K562 (cell line): Measurements from ENCODE around the gene PTPN1. TPM values are rescaled to one million over a fixed set of nuclear protein-coding genes. Genes with fewer than 3 reads are reported as not detected.

ENCODE experiments used
- ARHGAP35 ChIP-seq: fragments of 450-650 bp; IDR thresholded peaks from 2 replicates; pipeline ENCODE4 v1.6.1; 2018; ENCODE audit not compliant: partially characterized antibody
- BCOR ChIP-seq: fragments of 450-650 bp; IDR thresholded peaks from 2 replicates; pipeline ENCODE4 v1.6.1; 2016
- BMI1 ChIP-seq: fragments of 150-350 bp; IDR thresholded peaks from 2 replicates; pipeline ENCODE4 v1.6.1; 2014; ENCODE audit warnings: low read length
- CEBPB ChIP-seq: fragments of 450-650 bp; IDR thresholded peaks from 2 replicates; pipeline ENCODE4 v1.6.1; 2016; ENCODE audit warnings: missing genetic modification characterization, missing compliant biosample characterization
- DNMT1 ChIP-seq: fragments of 450-650 bp; IDR thresholded peaks from 2 replicates; pipeline ENCODE4 v1.6.1; 2016; ENCODE audit warnings: antibody characterized with exemption, mild to moderate bottlenecking
- ELF2 ChIP-seq: fragments of 250-450 bp; sonication (Bioruptor Pico); IDR thresholded peaks from 2 replicates; pipeline ENCODE4 v1.5.0; 2021; ENCODE audit warnings: mild to moderate bottlenecking
- HDAC3 ChIP-seq: fragments of 450-650 bp; IDR thresholded peaks from 2 replicates; pipeline ENCODE4 v1.6.1; 2018; ENCODE audit warnings: borderline replicate concordance, mild to moderate bottlenecking, moderate library complexity; ENCODE audit not compliant: partially characterized antibody
- ILF3 ChIP-seq: fragments of 450-650 bp; IDR thresholded peaks from 2 replicates; pipeline ENCODE4 v1.6.1; 2018; ENCODE audit warnings: antibody characterized with exemption, mild to moderate bottlenecking, moderate library complexity, borderline replicate concordance
- KLF13 ChIP-seq: fragments of 450-650 bp; IDR thresholded peaks from 2 replicates; pipeline ENCODE4 v1.6.1; 2016; ENCODE audit warnings: missing genetic modification characterization, low read depth, mild to moderate bottlenecking, missing compliant biosample characterization, moderate library complexity, borderline replicate concordance
- POLR2G ChIP-seq: fragments of 200-400 bp; formaldehyde crosslinking; IDR thresholded peaks from 2 replicates; pipeline ENCODE4 v1.6.1; 2017; ENCODE audit warnings: low read depth, mild to moderate bottlenecking, antibody characterized with exemption, low read length, moderate library complexity
- RBM22 ChIP-seq: fragments of 200-400 bp; formaldehyde crosslinking; IDR thresholded peaks from 2 replicates; pipeline ENCODE4 v1.6.1; 2018; ENCODE audit warnings: low read length, low read depth; ENCODE audit not compliant: poor library complexity, severe bottlenecking
- RBM39 ChIP-seq: fragments of 200-400 bp; formaldehyde crosslinking; optimal IDR thresholded peaks from 2 replicates; pipeline ENCODE3; 2018; ENCODE audit warnings: low read depth, low read length
- SAFB2 ChIP-seq: fragments of 200-400 bp; formaldehyde crosslinking; IDR thresholded peaks from 2 replicates; pipeline ENCODE4 v1.6.1; 2018; ENCODE audit warnings: borderline replicate concordance, low read length, low read depth, moderate library complexity; ENCODE audit not compliant: severe bottlenecking
- SRSF7 ChIP-seq: fragments of 200-400 bp; formaldehyde crosslinking; optimal IDR thresholded peaks from 2 replicates; pipeline ENCODE3; 2017; ENCODE audit warnings: mild to moderate bottlenecking, low read depth, low read length
- TAF15 ChIP-seq: fragments of 200-400 bp; formaldehyde crosslinking; IDR thresholded peaks from 2 replicates; pipeline ENCODE4 v1.6.1; 2017; ENCODE audit warnings: mild to moderate bottlenecking, low read depth, low read length, moderate library complexity
- TAL1 ChIP-seq: fragments of 450-650 bp; IDR thresholded peaks from 2 replicates; pipeline ENCODE4 v1.6.1; 2016; ENCODE audit warnings: mild to moderate bottlenecking
- ZNF232 ChIP-seq: sonication (generic); formaldehyde crosslinking; IDR thresholded peaks from 2 replicates; pipeline ENCODE4 v1.8.0; 2022; ENCODE audit warnings: mild to moderate bottlenecking, missing genetic modification reagents
- ZNF75A ChIP-seq: fragments of 450-650 bp; formaldehyde crosslinking; IDR thresholded peaks from 2 replicates; pipeline ENCODE4 v1.4.0; 2020; ENCODE audit warnings: mild to moderate bottlenecking
- ZNF764 ChIP-seq: fragments of 250-450 bp; sonication (Bioruptor Pico); IDR thresholded peaks from 2 replicates; pipeline ENCODE4 v1.4.0; 2020; ENCODE audit warnings: low read depth, mild to moderate bottlenecking, moderate library complexity
- ZNF77 ChIP-seq: fragments of 250-450 bp; sonication (Bioruptor Pico); IDR thresholded peaks from 2 replicates; pipeline ENCODE4 v1.5.0; 2020
- polyA plus RNA-seq, 8 experiments: library from polyadenylated mRNA; depleted of rRNA in 4 of 8; stranded (reverse) in 5 of 8; unstranded in 3 of 8; fragments of >200 nt; fragmentation: Nextera tagmentation in 2 of 8; fragmentation: Illumina TruSeq in 1 of 8; extraction: Ambion mirVana in 2 of 8; extraction: Trizol in 1 of 8; gene quantifications; 2 replicates each; pipeline versions ENCODE4 v1.2.1 to v1.2.3, GENCODE V29; 2011 to 2014; ENCODE audit warnings: inconsistent platforms in 1 of 8, missing spikeins in 1 of 8
- total RNA-seq, 7 experiments: library from RNA; depleted of rRNA in 6 of 7; stranded (reverse); fragments of >200 nt in 6 of 7; fragmentation: Illumina TruSeq in 2 of 7; extraction: Trizol in 2 of 7; gene quantifications; 2 replicates each; pipeline versions ENCODE4 v1.2.1 to v1.2.3, GENCODE V29; 2011 to 2021; ENCODE audit warnings: low replicate concordance in 1 of 7
- TF ChIP-seq, protein P1 (sequence below): sonication (generic); formaldehyde crosslinking; IDR thresholded peaks from 2 replicates; pipeline ENCODE4 v1.8.1; 2022; ENCODE audit warnings: missing genetic modification reagents
- TF ChIP-seq, protein P2 (sequence below): fragments of 250-450 bp; sonication (Bioruptor Pico); IDR thresholded peaks from 2 replicates; pipeline ENCODE4 v1.4.0; 2020; ENCODE audit warnings: borderline replicate concordance
- TF ChIP-seq, protein P3 (sequence below), 2 experiments: fragments of 450-650 bp; conservative IDR thresholded peaks; 2 replicates each; pipeline ENCODE4 v1.6.1; 2017; ENCODE audit warnings: mild to moderate bottlenecking in 2 of 2, moderate library complexity in 2 of 2
- TF ChIP-seq, protein P4 (sequence below): fragments of 450-650 bp; IDR thresholded peaks from 2 replicates; pipeline ENCODE4 v1.6.1; 2016; ENCODE audit warnings: borderline replicate concordance

The PTPN1 gene
- total and polyA plus RNA-seq, 9 of the 15 experiments (the other 6 are each of a cell fraction or from before 2014, with no cell fraction given), result 11.0 to 85.3 (median 54.0) TPM

DNA sequence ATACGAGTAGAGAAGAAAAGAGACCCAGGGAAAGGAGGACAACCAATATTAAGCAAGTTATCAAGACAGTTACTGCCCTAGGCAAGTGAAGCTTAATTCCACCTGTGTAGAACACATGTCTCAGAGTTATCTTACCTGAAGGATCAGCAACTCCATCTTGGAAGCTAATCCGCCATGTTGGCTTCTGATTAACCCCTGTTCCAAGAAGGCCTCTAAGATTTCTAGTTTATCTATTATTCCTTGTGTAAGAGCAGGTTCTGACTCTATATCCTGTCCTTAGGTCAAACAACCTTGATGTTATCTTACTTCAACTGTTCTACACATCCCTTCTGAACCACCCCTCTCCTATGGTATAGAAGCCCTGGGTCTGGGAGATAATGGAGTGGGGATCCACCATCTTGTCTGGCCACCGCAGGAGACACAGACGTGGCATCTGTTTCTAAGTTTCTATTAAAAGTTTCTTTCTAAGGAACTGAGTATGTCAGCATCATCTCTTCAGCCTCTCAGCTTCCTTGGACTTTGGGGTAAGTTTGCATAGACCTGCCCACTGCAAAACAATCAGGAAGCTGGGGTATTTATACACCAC lies 27.7 kb upstream of the PTPN1 start (continued):
- TF ChIP-seq ZNF232 (CRISPR knock-in tag) (no peak), CEBPB (tag) (peak; percentile 69), TAF15 (no peak), BCOR (no peak), SRSF7 (no peak), ZNF75A (CRISPR knock-in tag) (no peak), RBM22 (no peak), ZNF77 (CRISPR knock-in tag) (no peak), POLR2G (no peak), SAFB2 (no peak), DNMT1 (no peak), KLF13 (tag) (no peak), ILF3 (no peak), ARHGAP35 (no peak), RBM39 (no peak), TAL1 (peak; percentile 90), ZNF764 (CRISPR knock-in tag) (no peak), ELF2 (no peak), HDAC3 (peak; percentile 80), BMI1 (no peak)
- TF ChIP-seq, protein P1, sequence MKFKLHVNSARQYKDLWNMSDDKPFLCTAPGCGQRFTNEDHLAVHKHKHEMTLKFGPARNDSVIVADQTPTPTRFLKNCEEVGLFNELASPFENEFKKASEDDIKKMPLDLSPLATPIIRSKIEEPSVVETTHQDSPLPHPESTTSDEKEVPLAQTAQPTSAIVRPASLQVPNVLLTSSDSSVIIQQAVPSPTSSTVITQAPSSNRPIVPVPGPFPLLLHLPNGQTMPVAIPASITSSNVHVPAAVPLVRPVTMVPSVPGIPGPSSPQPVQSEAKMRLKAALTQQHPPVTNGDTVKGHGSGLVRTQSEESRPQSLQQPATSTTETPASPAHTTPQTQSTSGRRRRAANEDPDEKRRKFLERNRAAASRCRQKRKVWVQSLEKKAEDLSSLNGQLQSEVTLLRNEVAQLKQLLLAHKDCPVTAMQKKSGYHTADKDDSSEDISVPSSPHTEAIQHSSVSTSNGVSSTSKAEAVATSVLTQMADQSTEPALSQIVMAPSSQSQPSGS (CRISPR knock-in tag), result no peak
- TF ChIP-seq, protein P2, sequence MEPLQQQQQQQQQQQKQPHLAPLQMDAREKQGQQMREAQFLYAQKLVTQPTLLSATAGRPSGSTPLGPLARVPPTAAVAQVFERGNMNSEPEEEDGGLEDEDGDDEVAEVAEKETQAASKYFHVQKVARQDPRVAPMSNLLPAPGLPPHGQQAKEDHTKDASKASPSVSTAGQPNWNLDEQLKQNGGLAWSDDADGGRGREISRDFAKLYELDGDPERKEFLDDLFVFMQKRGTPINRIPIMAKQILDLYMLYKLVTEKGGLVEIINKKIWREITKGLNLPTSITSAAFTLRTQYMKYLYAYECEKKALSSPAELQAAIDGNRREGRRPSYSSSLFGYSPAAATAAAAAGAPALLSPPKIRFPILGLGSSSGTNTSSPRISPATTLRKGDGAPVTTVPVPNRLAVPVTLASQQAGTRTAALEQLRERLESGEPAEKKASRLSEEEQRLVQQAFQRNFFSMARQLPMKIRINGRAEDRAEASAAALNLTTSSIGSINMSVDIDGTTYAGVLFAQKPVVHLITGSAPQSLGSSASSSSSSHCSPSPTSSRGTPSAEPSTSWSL, result no peak
- TF ChIP-seq, protein P3, sequence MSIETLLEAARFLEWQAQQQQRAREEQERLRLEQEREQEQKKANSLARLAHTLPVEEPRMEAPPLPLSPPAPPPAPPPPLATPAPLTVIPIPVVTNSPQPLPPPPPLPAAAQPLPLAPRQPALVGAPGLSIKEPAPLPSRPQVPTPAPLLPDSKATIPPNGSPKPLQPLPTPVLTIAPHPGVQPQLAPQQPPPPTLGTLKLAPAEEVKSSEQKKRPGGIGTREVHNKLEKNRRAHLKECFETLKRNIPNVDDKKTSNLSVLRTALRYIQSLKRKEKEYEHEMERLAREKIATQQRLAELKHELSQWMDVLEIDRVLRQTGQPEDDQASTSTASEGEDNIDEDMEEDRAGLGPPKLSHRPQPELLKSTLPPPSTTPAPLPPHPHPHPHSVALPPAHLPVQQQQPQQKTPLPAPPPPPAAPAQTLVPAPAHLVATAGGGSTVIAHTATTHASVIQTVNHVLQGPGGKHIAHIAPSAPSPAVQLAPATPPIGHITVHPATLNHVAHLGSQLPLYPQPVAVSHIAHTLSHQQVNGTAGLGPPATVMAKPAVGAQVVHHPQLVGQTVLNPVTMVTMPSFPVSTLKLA (conservative IDR thresholded peaks at IDR 0.05), result peak in 1 of 2 experiments; percentile 49; a peak in 1 of 4 replicates
- TF ChIP-seq, protein P4, sequence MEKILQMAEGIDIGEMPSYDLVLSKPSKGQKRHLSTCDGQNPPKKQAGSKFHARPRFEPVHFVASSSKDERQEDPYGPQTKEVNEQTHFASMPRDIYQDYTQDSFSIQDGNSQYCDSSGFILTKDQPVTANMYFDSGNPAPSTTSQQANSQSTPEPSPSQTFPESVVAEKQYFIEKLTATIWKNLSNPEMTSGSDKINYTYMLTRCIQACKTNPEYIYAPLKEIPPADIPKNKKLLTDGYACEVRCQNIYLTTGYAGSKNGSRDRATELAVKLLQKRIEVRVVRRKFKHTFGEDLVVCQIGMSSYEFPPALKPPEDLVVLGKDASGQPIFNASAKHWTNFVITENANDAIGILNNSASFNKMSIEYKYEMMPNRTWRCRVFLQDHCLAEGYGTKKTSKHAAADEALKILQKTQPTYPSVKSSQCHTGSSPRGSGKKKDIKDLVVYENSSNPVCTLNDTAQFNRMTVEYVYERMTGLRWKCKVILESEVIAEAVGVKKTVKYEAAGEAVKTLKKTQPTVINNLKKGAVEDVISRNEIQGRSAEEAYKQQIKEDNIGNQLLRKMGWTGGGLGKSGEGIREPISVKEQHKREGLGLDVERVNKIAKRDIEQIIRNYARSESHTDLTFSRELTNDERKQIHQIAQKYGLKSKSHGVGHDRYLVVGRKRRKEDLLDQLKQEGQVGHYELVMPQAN, result no peak
